ENCODE results near the gene LCN2. TPM values are rescaled to one million over a fixed set of nuclear protein-coding genes. Genes with fewer than 3 reads are reported as not detected.

LCN2 gene
- 49.6 and 128 TPM in 2 replicates for total RNA-seq

DNA sequence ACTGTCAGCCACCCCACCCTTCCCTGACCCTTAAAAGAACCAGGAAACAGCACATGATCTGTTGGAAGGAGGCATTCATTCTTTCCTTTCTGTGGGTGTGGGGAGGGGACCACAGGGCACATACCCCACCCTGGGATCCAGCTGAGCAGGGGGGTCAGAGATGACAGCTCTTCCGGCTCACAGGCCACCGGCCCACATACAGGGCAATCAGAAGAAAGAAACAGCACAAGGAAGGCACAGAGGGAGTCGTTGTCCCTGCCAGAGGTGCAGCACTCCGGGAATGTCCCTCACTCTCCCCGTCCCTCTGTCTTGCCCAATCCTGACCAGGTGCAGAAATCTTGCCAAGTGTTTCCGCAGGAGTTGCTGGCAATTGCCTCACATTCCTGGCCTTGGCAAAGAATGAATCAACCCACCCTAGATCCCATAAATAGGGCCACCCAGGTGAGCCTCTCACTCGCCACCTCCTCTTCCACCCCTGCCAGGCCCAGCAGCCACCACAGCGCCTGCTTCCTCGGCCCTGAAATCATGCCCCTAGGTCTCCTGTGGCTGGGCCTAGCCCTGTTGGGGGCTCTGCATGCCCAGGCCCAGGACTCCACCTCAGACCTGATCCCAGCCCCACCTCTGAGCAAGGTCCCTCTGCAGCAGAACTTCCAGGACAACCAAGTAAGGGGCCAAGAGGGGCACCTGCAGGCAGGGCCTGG, at the start of gene LCN2:
Gene LCN2, plus strand, starts transcription at position 453 of the 701 bp plus-strand sequence. Its CDS starts 73 bp downstream, at position 526.

DNA sequence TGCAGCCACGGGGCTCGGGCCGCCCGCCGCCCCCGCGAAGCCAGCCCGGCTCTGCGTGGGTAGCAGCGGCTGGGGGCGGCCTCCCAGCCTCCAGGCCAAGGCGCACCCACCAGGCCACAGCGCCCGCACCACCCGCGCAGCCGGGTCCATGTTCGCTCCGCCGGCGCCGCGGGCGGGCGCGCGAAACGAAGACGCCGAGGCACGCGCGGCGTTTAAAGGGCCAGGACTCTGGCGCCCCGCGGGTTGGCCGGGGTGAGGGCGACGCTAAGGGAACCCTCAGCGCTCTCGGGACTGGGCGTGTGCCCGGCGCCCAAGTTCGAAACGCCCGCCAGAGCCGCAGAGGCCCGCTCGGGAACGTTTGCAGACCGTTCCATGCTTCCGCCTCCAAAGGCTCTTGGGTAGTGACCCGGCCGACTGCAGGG, 21.7 kb upstream of the LCN2 start, which contains the start of gene PTGES2:
Gene PTGES2, minus strand, starts transcription at position 162 of the 422 bp plus-strand sequence. Its CDS starts 12 bp downstream, at position 150.

DNA sequence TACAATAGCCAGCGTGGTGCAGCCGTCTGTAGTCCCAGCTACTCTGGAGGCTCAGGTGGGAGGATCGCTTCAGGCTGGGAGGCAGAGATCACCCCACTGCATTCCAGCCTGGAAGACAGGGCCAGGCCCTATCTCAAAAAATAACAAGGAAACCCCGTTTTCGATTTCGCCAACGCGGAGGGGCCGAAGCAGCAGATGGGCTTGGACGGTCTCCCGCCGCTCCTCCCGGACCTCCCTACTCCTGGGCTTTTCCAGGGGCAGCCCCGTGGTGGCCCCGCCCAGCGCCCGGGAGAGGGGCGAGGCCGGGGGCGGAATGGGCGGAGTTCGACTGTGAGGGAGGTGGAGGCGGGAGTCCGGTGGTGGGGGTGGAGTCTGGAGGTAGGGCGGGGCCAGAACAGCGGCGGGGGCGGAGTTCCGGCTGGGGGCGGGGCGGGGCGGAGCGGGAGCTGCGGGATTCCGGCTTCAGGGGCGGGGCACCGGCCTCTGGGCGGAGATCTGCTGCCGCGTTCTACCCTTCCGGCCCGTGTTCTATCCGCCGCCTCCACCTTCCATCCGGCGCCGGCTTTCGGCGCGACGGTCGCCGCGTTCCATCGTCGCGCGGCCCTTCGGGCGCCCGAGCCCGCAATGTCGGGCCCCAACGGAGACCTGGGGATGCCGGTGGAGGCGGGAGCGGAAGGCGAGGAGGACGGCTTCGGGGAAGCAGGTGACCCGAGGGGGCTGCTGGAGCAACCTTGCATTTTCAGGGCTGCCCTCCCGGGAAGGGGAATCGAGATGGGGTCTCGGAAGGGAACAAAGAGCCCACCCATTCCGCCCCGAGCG, 10.7 kb downstream of the LCN2 start, which contains the start of gene BBLN:
Gene BBLN, plus strand, starts transcription at position 482 of the 819 bp plus-strand sequence. Its CDS starts 143 bp downstream, at position 625.

DNA sequence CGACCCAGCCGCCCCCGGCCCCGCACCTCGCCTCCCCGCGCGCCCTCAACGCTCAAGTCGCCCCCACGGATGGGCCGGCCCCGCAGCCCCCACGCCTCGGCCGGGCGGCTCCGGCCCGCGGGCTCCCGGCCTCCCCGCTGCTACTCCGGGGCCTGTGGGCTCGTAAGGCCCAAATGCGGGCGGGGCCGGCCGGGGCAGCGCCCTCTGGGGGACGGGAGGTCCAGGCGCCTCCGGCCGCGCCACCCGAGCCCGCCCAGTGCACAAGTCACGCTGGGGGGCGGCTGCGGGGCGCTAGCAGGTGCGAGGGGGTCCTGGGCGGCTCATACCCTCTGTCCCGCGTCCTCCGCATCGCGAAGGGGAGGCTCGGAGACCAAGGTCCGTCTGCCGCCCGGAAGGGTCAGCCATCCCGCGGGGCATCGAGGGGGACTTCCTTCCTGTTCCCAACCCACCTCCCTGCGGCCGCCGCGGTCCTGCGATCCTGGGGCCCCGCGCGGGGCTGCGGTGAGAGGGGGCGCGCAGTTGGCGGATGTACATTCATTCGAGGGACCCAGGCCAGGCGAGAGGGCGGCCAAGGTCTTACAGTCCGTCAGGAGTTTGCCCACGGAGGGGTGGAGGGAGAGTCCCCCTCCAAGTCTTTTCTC, 42.3 kb downstream of the LCN2 start, which contains the start of gene CIZ1:
Gene CIZ1, minus strand, starts transcription at position 167 of the 641 bp plus-strand sequence. CDS start 715 bp downstream, outside the sequence.

Other genes with a start within 250 kb of the LCN2 start
- 14.0 and 21.5 TPM in 2 replicates for gene ST6GALNAC6, start 249.8 kb upstream of the LCN2 start, total RNA-seq
- 25.3 and 42.9 TPM in 2 replicates for gene ST6GALNAC4, start 232.4 kb upstream of the LCN2 start, total RNA-seq
- 4.1 and 4.3 TPM in 2 replicates for gene PIP5KL1, start 218.7 kb upstream of the LCN2 start, total RNA-seq
- 13.7 and 16.2 TPM in 2 replicates for gene DPM2, start 211.6 kb upstream of the LCN2 start, total RNA-seq
- 9.9 and 93.0 TPM in 2 replicates for gene EEIG1, start 168.5 kb upstream of the LCN2 start, total RNA-seq
- 12.5 and 14.0 TPM in 2 replicates for gene NAIF1, start 82.1 kb upstream of the LCN2 start, total RNA-seq
- gene SLC25A25, start 81.2 kb upstream of the LCN2 start, total RNA-seq: 29.4 and 34.2 TPM in 2 replicates
- 88.5 and 116 TPM in 2 replicates for gene PTGES2, start 21.7 kb upstream of the LCN2 start, total RNA-seq
- 21.9 and 31.3 TPM in 2 replicates for gene BBLN, start 10.8 kb downstream of the LCN2 start, total RNA-seq
- gene CIZ1, start 42.1 kb downstream of the LCN2 start, total RNA-seq: 21.9 and 67.6 TPM in 2 replicates
- gene DNM1, start 53.9 kb downstream of the LCN2 start, total RNA-seq: 0.34 and 2.6 TPM in 2 replicates
- 68.3 and 84.8 TPM in 2 replicates for gene GOLGA2, start 126.6 kb downstream of the LCN2 start, total RNA-seq
- gene SWI5, start 126.8 kb downstream of the LCN2 start, total RNA-seq: 25.0 and 48.9 TPM in 2 replicates
- gene TRUB2, start 173.0 kb downstream of the LCN2 start, total RNA-seq: 17.9 and 25.6 TPM in 2 replicates
- 18.5 and 23.3 TPM in 2 replicates for gene COQ4, start 173.4 kb downstream of the LCN2 start, total RNA-seq
- 20.8 and 41.9 TPM in 2 replicates for gene SLC27A4, start 191.1 kb downstream of the LCN2 start, total RNA-seq
- 19.5 and 28.9 TPM in 2 replicates for gene URM1, start 221.9 kb downstream of the LCN2 start, total RNA-seq

Measured in nasal cavity respiratory epithelium epithelial cell of viscerocranial mucosa (primary cell).